GM18858 (cell line): Measurements from ENCODE around the gene ZNF200.
"Not testable (repeated sequence)": the region's sequence is repeated elsewhere in the genome, so short reads cannot be mapped to it uniquely, and the experiment has no call there.

ENCODE experiments used
- ATAC-seq: cut with Tn5 transposase; IDR thresholded peaks from one replicate; pipeline ENCODE4 v1.9.1; 2021; ENCODE audit not compliant: unreplicated experiment

The ZNF200 gene

DNA sequence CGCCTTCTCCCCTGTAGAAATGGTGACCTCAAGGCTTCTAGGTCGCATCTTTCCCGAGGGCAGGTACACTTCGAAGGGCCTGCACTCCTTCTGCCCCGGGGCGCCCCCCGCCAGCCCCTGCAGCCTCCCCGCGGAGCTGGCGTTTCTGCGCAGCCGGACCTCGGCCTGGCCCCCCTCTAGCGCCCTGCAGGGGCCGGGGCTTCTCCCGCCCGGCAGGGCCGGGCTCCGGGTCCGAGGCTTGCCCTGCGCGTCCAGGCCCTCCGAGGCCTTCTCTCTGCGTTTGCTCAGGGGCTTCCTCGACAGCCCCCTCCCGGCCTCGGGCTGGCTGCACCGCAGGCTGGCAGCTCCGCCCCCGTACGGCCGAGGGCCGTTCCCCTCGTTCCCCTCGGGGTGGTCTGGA, 19.4 kb upstream of the ZNF200 start:
- ATAC-seq, result no peak

DNA sequence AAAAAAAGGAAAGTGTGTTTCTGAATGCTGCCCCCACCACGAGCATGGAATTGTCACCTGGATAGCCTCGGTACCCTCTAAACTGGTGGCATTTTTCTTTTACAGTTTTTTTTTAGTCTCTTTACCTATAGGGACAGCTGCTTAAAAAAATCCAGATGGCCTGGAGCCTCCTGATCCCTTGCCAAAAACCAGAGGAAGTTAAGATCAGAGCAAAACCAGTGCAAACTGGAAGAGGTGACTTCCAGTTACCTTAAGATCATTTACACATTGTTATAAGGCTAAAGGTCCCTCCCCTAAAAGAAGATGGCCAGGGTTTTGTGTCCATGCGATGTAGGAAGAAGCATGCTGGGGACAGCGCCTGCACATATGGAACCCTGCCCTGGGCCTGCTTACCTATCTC, 18.0 kb upstream of the ZNF200 start:
- ATAC-seq, result no peak

DNA sequence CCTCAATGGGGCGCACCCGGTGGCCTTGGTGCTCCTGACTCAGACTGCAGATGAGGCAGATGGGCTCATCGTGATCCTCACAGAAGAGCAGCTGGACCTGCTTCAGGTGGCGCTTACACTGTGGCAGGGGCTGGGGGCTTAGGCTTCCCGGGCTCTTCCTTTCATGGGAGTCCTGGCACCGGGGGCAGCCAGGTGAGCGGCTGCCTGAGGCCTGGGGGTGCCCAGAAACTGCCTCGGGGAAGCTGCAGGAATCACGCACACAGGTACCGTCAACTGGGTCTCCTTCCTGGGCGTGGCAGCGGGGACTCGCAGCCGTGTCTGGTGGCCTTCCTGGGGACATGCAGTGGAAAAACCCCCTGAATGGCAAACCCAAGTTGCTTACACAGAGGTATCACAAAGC, 14.5 kb upstream of the ZNF200 start:
- ATAC-seq, result no peak

DNA sequence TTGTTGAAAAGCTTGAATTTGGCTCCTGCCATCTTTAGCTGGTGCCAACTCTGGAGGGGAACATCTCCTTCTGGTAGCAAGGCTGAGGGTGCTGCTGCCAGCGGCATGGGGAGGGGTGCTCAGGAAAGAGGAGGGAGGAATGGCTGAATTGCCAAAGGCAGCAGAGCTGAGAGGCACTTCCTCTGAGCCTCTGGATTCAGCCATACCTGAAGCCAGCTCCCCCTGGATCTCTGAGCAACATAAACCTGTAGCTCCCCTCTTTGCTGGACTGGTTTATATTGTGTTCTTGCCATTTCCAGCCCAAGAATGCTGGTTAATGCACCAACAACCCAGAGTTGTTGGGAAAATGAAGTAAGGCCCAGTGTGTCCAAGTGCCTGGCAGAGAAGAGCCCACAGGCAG, 14.1 kb upstream of the ZNF200 start:
- ATAC-seq, result no peak

DNA sequence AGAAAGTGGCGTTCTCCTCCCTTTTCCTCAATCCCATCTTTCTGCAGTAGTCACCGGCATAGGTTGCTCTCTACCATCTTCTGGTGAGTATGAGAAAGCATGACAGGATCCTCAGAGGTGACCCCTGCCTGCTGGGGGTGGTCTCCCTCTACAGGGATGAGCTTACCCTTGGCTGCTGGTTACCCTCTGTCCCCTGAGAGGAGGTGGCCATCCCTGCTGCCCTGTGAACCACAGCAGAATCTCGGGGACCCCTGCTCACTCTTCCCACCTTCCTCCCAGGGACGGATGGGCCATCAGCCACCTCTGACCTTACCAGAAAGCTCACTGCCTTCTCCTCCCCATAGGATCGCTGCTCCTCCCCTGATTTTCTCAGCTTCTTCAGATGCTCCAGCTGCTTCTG, 13.6 kb upstream of the ZNF200 start:
- ATAC-seq, result no peak

DNA sequence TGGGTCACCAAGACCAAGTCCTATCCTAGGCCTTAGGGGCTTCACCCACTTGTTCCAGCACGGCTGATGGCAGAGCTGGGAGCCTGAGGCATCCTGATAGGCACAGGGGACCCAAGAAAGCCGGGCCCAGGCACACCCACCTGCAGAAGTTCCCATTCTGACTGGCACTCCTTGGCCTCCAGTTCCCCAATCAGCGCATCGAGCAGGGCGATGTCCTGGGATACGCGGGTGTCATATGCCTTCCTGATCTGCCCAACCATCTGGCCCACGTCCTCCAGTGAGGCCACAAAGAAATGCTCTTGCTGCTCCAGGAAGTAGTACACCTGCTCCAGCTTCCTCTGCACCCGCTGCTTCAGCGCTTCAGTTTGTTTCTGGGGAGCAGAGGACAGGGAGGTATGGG, 11.9 kb upstream of the ZNF200 start:
- no peak for ATAC-seq

DNA sequence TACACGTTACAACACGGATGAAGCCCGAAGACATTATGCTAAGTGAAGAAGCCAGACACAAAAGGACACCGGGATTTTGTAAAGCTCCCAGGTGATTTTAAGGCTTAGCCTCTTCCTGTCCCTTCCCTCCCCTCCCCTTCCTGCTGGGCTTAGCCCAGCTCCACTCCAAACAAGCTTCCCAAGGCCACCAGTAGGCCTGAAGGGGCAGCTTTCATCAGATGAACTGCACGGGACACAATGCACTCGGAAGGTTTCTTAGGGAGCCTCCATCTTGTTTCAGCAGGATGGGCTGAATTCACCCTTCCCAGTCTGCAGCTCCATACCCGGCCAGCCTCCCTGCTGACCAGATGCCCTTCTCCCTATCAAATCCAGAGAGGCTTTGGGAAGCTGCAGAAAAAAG, 11.0 kb upstream of the ZNF200 start:
- ATAC-seq, result no peak

DNA sequence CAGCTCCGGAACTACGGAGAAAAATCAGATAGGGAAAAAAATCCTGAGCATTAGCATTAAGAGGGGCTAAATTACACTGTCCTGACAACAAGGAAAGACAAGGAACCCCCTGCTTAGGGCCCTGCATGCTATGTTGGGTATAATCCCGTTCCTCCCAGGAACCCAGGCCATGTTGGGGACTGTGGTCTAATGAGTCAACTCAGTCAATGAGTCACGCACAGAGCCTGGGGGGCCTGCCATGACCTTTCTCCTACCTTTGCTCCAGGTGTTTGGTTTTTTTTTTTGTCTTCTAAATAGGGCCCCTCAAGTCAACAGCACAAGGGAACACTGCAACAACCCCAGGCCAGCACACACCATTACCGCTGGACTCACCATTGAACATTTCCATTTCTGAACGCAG, 8.9 kb upstream of the ZNF200 start:
- no peak for ATAC-seq

DNA sequence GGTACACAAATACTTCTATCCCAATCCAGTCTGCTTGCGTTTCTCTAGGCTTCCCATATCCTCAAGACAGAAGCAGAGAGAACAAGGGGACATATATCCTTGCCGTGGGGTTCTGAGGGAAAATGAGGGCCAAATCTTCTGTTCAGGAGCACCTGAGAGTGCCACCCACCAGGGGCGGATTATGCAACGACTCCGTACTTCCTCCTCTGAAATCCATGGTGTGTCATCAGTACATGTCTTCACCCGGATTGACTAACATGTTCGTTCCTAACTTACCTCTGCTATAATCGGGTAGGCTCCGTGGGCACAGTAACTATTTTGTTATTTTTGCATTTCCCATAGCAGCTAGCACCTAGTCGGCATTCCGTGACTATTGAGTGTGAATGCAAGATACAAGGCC, 7.8 kb upstream of the ZNF200 start:
- no peak for ATAC-seq

DNA sequence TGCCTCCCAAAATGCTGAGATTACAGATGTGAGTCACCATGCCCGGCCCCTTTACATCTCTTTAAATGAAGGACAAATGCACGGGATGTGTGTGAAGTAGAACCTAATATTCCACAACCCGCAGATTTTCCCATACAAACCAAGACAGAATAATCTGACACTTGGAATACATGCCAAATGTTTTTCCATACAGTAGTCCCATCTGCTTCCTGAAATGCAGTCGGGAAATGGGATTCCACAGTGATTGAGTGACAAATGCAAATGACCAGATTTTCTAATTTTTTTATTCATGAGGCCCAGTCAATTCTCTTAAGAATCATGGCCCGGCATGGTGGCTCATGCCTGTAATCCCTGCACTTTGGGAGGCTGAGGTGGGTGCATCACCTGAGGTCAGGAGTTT, 6.8 kb upstream of the ZNF200 start:
- no peak for ATAC-seq

DNA sequence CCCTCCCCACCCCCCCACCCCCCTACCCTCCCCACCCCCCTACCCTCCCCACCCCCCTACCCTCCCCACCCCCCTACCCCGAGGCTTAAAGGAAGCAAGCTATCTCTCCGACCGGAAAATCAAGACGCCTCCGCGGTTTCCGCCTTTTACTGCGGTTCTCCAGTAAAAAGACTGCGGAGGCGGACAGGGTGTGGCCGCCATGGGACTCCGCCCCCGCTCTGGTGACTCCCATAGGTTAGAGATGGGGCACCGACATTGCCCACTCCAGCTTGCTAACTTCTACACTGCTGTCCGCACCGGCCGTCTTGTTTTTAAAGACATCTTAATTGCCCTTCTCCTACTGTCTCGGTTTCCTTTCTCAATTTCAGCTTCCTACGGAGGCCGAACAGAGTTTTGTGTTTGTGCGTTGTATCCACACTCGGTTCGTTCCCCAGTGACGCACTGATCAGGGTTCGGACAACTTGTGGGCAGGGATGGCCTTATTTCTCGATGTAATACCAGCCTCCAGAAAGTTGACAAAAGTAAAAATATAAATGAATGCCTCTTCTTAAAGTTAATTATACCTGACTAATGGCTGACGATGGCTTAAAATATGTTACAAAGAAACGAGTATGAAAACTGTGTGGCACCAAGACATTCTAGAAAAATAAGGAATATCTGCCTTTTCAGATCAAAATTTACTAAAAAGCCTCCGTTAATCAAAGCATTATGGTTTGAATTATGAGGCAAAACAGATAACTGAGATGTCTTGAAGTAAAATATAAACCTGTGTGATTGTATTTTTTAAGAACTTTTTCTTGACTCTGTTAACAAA, 1.1 kb upstream of the ZNF200 start:
- ATAC-seq, result no peak

DNA sequence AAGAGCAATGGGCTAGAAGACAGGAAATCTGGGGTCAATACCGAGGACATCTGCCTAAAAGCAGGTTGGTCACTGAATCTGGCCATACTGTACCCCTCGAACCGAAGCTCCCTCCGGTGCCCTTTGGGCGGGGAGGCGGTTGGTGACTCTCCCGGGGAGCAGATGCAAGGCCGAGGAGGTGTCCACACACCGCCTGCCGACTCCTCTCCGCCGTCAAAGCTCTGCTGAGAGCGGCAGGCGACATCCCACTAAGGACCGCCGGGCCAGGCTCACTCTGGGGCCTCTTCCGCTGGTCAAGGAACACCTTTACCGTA, 458 bp downstream of the ZNF200 start:
- ATAC-seq, result no peak

DNA sequence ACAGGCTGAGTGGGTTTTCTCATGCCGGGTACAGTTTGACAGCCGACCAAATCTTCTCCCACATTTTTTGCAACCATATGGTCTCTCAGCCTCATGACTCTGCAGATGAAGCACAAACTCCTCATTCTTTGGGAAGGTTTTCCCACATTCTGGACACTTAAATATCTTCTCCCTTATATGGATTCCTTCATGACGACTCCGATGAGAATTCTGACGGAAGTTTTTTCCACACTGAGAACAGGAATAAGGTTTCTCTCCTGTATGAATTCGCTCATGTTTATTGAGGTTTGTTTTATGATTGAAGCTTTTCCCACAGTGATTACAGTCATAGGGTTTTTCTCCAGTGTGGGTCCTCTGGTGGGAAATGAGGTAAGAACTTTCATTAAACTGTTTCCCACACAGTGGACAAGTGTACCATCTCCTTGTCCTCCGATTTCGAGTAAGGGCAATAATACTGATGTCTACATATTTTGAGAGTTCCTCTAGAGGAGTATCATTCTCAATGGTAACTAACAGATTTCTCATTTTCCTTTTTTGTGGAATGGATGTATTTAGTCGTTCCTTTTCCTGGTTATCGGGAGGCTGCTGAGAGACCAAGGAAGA, 10.9 kb downstream of the ZNF200 start:
- ATAC-seq, result no peak

DNA sequence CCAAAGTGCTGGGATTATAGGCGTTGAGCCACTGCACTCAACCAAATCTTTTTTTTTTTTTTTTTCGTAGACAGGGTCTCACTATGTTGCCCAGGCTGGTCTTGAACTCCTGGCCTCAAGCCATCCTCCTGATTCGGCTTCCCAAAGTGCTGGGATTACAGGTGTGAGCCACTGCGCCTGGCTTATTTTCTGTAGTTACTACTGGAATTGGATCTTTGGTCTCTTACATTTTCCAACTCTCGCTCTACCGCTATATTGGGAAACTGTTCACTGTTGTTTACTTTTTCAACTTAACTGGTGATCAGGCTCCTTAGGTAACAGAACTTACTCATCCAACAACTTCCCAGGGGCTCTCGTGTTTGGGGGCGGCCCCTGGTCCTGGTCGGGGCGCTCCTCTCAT, 14.1 kb downstream of the ZNF200 start:
- ATAC-seq, result no peak

DNA sequence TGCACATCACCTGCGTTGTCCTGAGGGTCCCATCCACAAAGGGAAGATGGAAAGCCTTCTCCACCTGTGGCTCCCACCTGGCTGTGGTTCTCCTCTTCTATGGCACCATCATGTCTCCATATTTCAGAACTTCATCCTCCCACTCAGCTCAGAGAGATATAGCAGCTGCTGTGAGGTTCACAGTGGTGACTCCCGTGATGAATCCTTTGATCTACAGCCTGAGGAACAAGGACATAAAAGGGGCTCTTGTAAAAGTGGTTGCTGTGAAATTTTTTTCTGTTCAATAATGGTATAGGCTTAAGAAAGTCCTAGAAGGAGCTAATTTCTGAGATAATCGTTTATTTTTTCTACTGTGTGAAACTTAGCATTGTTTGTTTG, 18.7 kb downstream of the ZNF200 start:
- ATAC-seq, result no peak

DNA sequence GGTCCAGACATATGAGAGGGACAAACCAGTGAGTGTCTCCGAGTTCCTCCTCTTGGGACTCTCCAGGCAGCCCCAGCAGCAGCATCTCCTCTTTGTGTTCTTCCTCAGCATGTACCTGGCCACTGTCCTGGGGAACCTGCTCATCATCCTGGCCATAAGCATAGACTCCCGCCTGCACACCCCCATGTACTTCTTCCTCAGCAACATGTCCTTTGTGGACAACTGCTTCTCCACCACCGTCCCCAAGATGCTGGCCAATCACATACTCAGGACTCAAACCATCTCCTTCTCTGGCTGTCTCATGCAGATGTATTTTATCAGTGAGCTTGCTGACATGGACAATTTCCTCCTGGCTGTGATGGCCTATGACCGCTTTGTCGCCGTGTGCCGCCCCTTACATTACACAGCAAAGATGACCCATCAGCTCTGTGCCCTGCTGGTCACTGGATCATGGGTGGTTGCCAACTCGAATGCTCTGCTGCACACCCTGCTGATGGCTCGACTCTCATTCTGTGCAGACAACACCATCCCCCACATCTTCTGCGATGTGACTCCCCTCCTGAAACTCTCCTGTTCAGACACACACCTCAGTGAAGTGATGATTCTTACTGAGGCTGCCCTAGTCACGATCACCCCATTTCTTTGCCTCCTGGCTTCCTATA, 19.2 kb downstream of the ZNF200 start:
- no peak for ATAC-seq

DNA sequence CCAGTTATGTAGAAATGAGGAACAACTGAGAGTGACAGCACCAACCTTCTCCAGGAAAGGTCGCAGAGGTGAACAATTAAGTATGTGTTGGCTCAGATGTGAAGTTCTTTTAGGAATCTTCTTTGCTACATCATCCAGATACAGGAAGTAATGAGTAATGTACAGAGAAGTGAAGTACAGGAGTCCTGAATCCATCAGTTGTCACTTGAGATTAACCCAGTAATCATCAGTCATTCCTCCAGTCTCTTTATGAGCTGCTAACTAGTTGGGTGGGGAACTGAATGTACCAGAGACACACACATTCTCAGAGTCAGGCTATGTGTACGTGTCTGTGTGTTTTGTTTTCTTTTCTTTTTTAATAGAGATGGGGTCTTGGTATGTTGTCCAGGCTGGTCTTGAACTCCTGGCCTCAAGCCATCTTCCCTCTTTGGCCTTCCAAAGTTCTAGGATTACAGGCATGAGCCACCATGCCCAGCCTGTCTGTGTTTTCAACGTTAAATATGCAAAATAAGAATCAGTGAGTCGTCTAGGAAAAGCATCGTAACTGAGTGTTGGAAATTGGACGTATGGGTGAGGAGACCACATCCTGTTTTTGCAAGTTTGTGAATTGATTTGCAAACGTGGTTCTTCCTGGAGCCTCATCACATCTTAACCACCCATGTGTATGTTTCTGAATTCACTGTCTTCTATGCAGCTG, 19.9 kb downstream of the ZNF200 start:
- no peak for ATAC-seq

DNA sequence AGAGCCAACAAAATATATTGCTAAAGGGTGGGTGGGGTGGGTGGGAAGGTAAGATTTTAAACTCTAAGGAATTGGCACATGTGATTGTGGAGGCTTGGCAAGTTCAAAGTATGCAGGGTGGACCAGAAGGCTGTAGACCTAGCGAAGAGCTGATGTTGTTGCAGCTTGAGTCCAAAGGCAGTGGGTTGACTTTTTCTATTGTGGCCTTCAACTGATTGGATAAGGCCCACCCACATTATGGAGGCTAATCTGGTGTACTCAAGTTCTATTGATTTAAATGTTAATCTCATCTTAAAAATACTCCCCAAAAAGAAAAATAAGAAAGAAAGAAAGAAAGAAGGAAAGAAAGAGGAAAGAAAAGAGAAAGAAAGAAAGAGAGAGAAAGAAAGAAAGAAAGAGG, 22.4 kb downstream of the ZNF200 start:
- ATAC-seq, result no peak

DNA sequence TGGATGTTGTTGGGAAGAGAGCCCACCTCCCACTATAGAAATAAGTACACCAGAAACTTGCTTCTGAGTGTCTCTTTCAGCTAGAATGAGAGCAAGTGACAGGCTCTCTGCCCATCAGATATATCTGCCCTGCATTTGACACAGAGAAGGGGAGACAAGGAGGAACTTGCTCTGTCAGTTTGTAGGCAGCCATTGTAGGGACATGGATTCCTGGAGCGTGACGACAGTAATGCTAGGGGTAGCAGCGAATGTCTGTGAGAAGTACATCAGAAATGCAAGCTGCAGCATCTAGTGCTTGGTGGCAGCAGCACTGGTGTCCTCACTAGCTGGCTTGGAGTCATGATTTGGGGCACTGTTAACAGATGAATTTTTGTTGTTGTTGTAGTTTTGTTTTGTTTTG, 23.0 kb downstream of the ZNF200 start:
- no peak for ATAC-seq

DNA sequence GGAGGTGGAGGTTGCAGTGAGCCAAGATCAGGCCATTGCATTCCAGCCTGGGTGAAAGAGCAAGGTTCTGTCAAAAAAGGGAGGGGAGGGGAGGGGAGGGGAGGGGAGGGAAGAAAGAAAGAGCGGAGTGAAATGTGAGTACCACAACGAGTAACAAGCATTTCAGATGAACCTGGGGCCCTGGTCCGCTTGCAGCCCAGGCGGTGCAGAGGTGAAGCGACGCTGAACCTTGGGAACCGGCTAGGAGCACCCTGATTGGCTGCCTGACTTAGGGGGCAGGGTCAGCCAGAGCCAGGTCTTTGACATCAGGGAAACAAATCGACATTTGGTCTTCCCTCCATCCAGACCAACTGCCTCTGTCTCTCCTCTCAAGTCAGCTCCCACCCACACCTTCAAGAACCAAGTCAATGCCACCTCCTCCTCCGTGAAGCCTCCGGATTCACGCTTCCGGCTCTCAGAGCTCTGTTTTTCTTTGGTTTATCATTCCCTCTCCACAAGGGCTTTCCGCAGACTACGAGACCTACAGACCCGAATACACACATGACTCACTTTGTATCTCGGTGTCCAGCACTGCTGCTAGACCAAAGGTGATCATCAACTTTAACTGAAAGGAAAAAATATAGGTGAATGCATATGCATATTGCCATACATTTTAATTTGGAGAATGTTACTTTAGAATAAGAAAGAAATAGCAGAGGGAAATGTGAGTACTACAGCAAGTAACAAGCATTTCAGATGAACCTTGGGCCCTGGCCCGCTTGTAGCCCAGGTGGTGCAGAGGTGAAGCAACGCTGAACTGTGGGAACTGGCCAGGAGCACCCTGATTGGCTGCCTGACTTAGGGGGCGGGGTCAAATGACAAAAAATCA, 27.6 kb downstream of the ZNF200 start:
- ATAC-seq, result no peak

DNA sequence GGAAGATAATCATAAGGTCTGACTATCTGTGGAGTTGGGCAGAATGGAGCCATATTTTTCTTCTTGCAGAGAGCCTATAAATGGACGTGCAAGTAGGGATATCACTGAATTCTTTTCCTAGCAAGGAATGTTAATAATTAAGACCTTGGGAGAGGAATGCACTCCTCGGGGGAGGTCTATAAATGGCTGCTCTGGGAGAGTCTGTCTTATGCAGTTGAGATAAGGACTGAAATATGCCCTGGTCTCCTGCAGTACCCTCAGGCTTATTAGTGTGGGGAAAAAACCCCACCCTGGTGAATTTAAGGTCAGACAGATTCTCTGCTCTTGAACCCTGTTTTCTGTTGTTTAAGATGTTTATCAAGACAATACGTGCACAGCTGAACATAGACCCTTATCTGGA, 29.0 kb downstream of the ZNF200 start:
- ATAC-seq, result not testable (repeated sequence)
